Measurements from ENCODE around the gene ANXA9. TPM values are rescaled to one million over a fixed set of nuclear protein-coding genes. Genes with fewer than 3 reads are reported as not detected.

ANXA9 gene
- polyA plus RNA-seq, 3 donors, result 0.28 to 1.7 (median 1.4) TPM

DNA sequence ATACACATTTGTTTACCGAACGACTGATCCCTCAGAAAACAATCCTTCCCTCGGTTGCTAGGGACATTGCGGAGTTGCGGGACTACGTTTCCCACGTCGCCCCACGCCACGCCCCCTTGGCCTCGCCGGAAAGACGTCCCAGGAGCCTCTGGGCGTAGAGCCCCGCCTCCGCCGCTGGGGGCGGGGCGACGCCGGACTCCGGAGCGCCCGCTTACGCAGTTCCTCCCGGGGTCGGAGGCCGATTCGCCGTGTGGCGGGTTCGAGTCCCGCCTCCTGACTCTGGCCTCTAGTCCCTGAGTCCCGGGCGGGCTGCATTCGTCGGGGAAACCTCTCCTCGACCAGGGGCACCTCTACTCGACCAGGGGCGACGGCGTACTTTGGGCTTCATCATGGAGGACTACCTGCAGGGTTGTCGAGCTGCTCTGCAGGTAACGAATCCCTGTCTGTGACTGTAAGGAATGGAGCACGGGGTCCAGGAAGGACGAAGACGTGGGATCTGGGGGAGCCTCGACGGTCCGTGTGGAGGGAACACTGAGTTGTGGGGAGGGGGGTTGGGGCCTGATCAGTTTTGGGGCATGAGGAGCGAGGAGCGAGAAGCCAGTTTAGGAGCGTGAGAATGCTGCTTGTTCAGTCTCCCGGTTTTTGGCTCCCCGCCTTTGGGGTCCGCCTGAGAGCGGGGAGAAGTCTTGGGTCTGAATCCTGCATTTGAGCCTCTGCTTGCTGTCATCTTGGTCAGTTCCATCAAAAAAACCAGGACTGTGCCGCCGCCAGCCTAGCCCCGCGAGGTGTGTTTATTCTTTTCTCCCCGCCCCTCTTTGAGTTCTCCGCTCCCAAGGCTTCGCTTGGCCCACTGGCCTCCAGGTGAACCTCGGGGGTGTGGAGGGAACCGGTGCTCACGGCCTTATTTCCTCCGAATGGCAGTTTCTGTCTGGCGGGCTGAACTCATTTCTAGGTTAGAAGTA is 26.4 kb downstream of the ANXA9 start, which contains the start of gene PRUNE1:
Gene PRUNE1, plus strand, starts transcription at position 206 of the 962 bp plus-strand sequence. Its CDS starts 184 bp downstream, at position 390.
- no peaks in the 10 kb centered on the region for H3K9me3 ChIP-seq (replicated peaks in 1 of 2; ENCODE audit: control insufficient read depth in 1 of 2, insufficient read depth in 1 of 2, low read length in 2 of 2)
- peak within 1 kb of the TSS; percentile 73 to 88 (median 78) for H3K4me3 ChIP-seq (replicated peaks in 1 of 3; ENCODE audit: low read depth in 2 of 3, low read length in 3 of 3)
- H3K27ac ChIP-seq (ENCODE audit: low read depth in 1 of 2, low read length in 2 of 2), result peak within 1 kb of the TSS; percentile 89 to 95
- no peaks in the 10 kb centered on the region for H4K20me1 ChIP-seq (ENCODE audit: insufficient read depth, low read length)
- peaks cover 60% of the 10 kb centered on the region for H3K4me1 Mint-ChIP-seq
- under 1% methylated on average over 64 of the region's 69 CpGs for WGBS (ENCODE audit: insufficient coverage)
- peaks cover 0 to 10% (median 0%) of the 10 kb centered on the region in 3 donors for H3K27me3 Mint-ChIP-seq (ENCODE audit: low read depth in 3 of 3)
- peak within 1 kb of the TSS; percentile 98 to 99 (median 99) for H3K27ac Mint-ChIP-seq
- no peaks in the 10 kb centered on the region for H3K27me3 ChIP-seq (ENCODE audit: control insufficient read depth in 2 of 2, insufficient read depth in 2 of 2, low read length in 2 of 2)
- H3K4me1 ChIP-seq (ENCODE audit: control insufficient read depth in 1 of 2, insufficient read depth in 2 of 2, low read length in 2 of 2), result peaks cover 51 to 57% of the 10 kb centered on the region in 2 donors
- H3K4me2 ChIP-seq (replicated peaks; ENCODE audit: extremely low read depth, low read length, poor library complexity, severe bottlenecking), result peak within 1 kb of the TSS; percentile 89
- H3K36me3 Mint-ChIP-seq, result peaks cover 4 to 10% of the 10 kb centered on the region in 2 donors
- peak within 1 kb of the TSS; percentile 97 to 98 for H3K4me3 Mint-ChIP-seq
- H2AFZ ChIP-seq (ENCODE audit: insufficient read depth, low read depth, low read length, poor library complexity, severe bottlenecking), result peak within 1 kb of the TSS; percentile 93
- intact Hi-C loops (cut with micrococcal nuclease), result loop anchor here (5.0 to 10.0 kb wide), 6 partner anchors 36 to 159 kb away; partner anchors contain the start of genes LYSMD1 (in 2 of the 2), SCNM1 (in 2 of the 2), ARNT (in 1 of the 2) and CDC42SE1 (in 1 of the 2)
- peaks cover 59% of the 10 kb centered on the region for H3K79me2 ChIP-seq (ENCODE audit: insufficient read depth, low read length)
- H3K9ac ChIP-seq (ENCODE audit: insufficient read depth, low read length, poor library complexity, severe bottlenecking), result peak within 1 kb of the TSS; percentile 87
- H3K36me3 ChIP-seq (replicated peaks in 1 of 2; ENCODE audit: control insufficient read depth in 1 of 2, insufficient read depth in 2 of 2, low read length in 2 of 2), result peaks cover 0 to 8% of the 10 kb centered on the region in 2 donors
- no peaks in the 10 kb centered on the region for H3K9me3 Mint-ChIP-seq
- DNase-seq, result peak; percentile 99 to 100 (median 99)
- TF ChIP-seq, protein P1, sequence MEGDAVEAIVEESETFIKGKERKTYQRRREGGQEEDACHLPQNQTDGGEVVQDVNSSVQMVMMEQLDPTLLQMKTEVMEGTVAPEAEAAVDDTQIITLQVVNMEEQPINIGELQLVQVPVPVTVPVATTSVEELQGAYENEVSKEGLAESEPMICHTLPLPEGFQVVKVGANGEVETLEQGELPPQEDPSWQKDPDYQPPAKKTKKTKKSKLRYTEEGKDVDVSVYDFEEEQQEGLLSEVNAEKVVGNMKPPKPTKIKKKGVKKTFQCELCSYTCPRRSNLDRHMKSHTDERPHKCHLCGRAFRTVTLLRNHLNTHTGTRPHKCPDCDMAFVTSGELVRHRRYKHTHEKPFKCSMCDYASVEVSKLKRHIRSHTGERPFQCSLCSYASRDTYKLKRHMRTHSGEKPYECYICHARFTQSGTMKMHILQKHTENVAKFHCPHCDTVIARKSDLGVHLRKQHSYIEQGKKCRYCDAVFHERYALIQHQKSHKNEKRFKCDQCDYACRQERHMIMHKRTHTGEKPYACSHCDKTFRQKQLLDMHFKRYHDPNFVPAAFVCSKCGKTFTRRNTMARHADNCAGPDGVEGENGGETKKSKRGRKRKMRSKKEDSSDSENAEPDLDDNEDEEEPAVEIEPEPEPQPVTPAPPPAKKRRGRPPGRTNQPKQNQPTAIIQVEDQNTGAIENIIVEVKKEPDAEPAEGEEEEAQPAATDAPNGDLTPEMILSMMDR (IDR thresholded peaks at IDR 0.05), result no peak

DNA sequence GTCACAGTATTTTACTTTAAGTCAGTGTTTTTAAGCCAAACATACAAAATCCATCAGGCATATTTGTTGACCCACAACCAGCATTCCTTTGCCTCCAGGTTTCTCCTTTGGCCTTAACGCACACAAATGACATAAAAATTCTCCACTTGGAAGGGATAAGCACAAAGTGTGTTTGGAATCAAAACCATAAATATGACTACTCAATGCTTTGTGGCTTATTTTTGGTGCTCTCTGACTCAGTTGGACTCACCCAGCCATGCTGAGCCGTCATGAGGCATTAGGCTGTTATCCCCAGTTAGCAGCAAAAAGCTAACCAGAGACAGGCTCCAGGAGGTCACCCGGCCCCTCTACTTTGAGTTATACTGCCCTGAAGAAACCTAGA is 27.1 kb downstream of the ANXA9 start:
- Histone ChIP-seq H4K20me1 (ENCODE audit: insufficient read depth, low read length) (no peaks in the 10 kb centered on the region), H3K36me3 (replicated peaks in 1 of 2; ENCODE audit: control insufficient read depth in 1 of 2, insufficient read depth in 2 of 2, low read length in 2 of 2) (peaks cover 0 to 9% of the 10 kb centered on the region in 2 donors), H3K27me3 (ENCODE audit: control insufficient read depth in 2 of 2, insufficient read depth in 2 of 2, low read length in 2 of 2) (no peaks in the 10 kb centered on the region), H3K9ac (ENCODE audit: insufficient read depth, low read length, poor library complexity, severe bottlenecking) (peak overlapping the region; percentile 87), H3K9me3 (replicated peaks in 1 of 2; ENCODE audit: control insufficient read depth in 1 of 2, insufficient read depth in 1 of 2, low read length in 2 of 2) (no peaks in the 10 kb centered on the region), H3K27ac (ENCODE audit: low read depth in 1 of 2, low read length in 2 of 2) (peak overlapping the region in 1 of 2 donors; percentile 95), H3K79me2 (ENCODE audit: insufficient read depth, low read length) (peaks cover 53% of the 10 kb centered on the region), H2AFZ (ENCODE audit: insufficient read depth, low read depth, low read length, poor library complexity, severe bottlenecking) (peak overlapping the region; percentile 93), H3K4me2 (replicated peaks; ENCODE audit: extremely low read depth, low read length, poor library complexity, severe bottlenecking) (peak overlapping the region; percentile 89), H3K4me1 (ENCODE audit: control insufficient read depth in 1 of 2, insufficient read depth in 2 of 2, low read length in 2 of 2) (peaks cover 44 to 50% of the 10 kb centered on the region in 2 donors), H3K4me3 (replicated peaks in 1 of 3; ENCODE audit: low read depth in 2 of 3, low read length in 3 of 3) (peak overlapping the region in 2 of 3 experiments; percentile 73 to 88)
- H3K9me3 Mint-ChIP-seq, result no peaks in the 10 kb centered on the region
- peaks cover 4 to 10% of the 10 kb centered on the region in 2 donors for H3K36me3 Mint-ChIP-seq
- H3K27me3 Mint-ChIP-seq (ENCODE audit: low read depth in 3 of 3), result peaks cover 0 to 10% (median 0%) of the 10 kb centered on the region in 3 donors
- H3K4me1 Mint-ChIP-seq, result peaks cover 53% of the 10 kb centered on the region
- TF ChIP-seq, protein P1 (IDR thresholded peaks at IDR 0.05), result no peak
- intact Hi-C loops (cut with micrococcal nuclease), result loop anchor here (5.0 to 10.0 kb wide), 6 partner anchors 37 to 158 kb away; partner anchors contain the start of genes LYSMD1 (in 2 of the 2), SCNM1 (in 2 of the 2), ARNT (in 1 of the 2) and CDC42SE1 (in 1 of the 2)
- 88% methylated on average over 2 of the region's 3 CpGs for WGBS (ENCODE audit: insufficient coverage)
- peak overlapping the region; percentile 97 to 98 for H3K4me3 Mint-ChIP-seq
- no peak for DNase-seq
- peak overlapping the region; percentile 97 to 99 (median 99) for H3K27ac Mint-ChIP-seq

Data from CD14-positive monocyte (primary cell).